Heart right ventricle (tissue), 16 donors: ENCODE data around the gene USP32. TPM values are rescaled to one million over a fixed set of nuclear protein-coding genes. Genes with fewer than 3 reads are reported as not detected.
"Not testable (repeated sequence)": the region's sequence is repeated elsewhere in the genome, so short reads cannot be mapped to it uniquely, and the experiment has no call there.

Source experiments
- ATAC-seq, 8 donors: fragments of 200-7000 bp; cut with Tn5 transposase; one replicate each; pipeline ENCODE4 v1.9.1; 2020; ENCODE audit warnings: mild to moderate bottlenecking in 8 of 8, moderate library complexity in 8 of 8, moderate number of reproducible peaks in 1 of 8
- DNase-seq, 2 donors: peaks; one replicate each; pipeline ENCODE4 v3.0.0-alpha.2; 2020
- H3K27ac ChIP-seq, 10 donors: fragments of 200-600 bp; sonication (generic) in 2 of 10; one replicate each; pipeline versions ENCODE4 v1.5.0 to v1.8.0; 2020 to 2022; ENCODE audit warnings: mild to moderate bottlenecking in 3 of 10
- H3K27me3 ChIP-seq, 7 donors: fragments of 200-600 bp; one replicate each; pipeline ENCODE4 v1.8.0; 2021 to 2022; ENCODE audit warnings: mild to moderate bottlenecking in 2 of 7
- H3K36me3 ChIP-seq, 9 donors: fragments of 200-600 bp; sonication (generic) in 1 of 9; one replicate each; pipeline versions ENCODE4 v1.5.0 to v1.8.0; 2020 to 2022; ENCODE audit warnings: mild to moderate bottlenecking in 2 of 9
- H3K4me1 ChIP-seq, 9 donors: fragments of 200-600 bp; sonication (generic) in 1 of 9; one replicate each; pipeline versions ENCODE4 v1.5.0 to v1.8.0; 2020 to 2022; ENCODE audit warnings: mild to moderate bottlenecking in 4 of 9
- H3K4me3 ChIP-seq, 10 donors: fragments of 200-600 bp; sonication (generic) in 2 of 10; one replicate each; pipeline versions ENCODE4 v1.5.0 to v1.8.0; 2020 to 2022; ENCODE audit warnings: mild to moderate bottlenecking in 7 of 10, moderate library complexity in 2 of 10
- H3K9me3 ChIP-seq, 11 donors: fragments of 200-600 bp in 10 of 11; sonication (generic) in 2 of 11; one replicate each; pipeline versions ENCODE4 v1.5.0 to v1.8.0; 2013 to 2022; ENCODE audit warnings: mild to moderate bottlenecking in 2 of 11, control low read depth in 1 of 11, moderate library complexity in 1 of 11
- CTCF ChIP-seq, 9 donors: fragments of 200-600 bp; sonication (generic) in 2 of 9; IDR thresholded peaks; one replicate each; pipeline versions ENCODE4 v1.5.0 to v1.8.0; 2021 to 2022; ENCODE audit warnings: antibody characterized with exemption in 9 of 9, mild to moderate bottlenecking in 5 of 9, moderate library complexity in 1 of 9
- WGBS, 2 donors: extraction: QIAGEN DNeasy Blood & Tissue Kit; methylation state at CpG; one replicate each; pipeline ENCODE4 v1.1.7; 2013; ENCODE audit warnings: inconsistent platforms in 1 of 2; 5-methylcytosine and 5-hydroxymethylcytosine counted together
- intact Hi-C, 10 donors: fragments of 100-400 bp; cut with DNase I; formaldehyde crosslinking; loops; one replicate each; pipeline versions ENCODE4 v1.11.1 to v1.14.2; 2022
- polyA plus RNA-seq, 2 donors: library from polyadenylated mRNA; stranded (reverse); fragments of 200-250 nt; gene quantifications; one replicate each; pipeline ENCODE4 v1.2.3, GENCODE V29; 2013
- total RNA-seq, 10 donors: library from RNA; stranded (reverse); fragmentation: NEBNext Ultra II Directional in 3 of 10; extraction: Animal tissue kit (Norgen Biotek cat#: 25700) in 3 of 10; gene quantifications; one replicate each; pipeline versions ENCODE4 v1.2.1 to v1.2.4, GENCODE V29; 2021 to 2023
- donor health status: Arrhythmogenic right ventricular cardiomyopathy.
- donor health status: ischemic (EF 13 %, LVEDD 7.1; RV severe dilation, severe dysfunction).
- donor health status: healthy with polysubstance abuse.
- donor health status: DM: no; HTN: yes; CAD: no.
- donor health status: DM: no; HTN: no; CAD: no.
- donor health status: ischemic (EF 25% LVEDD 6.9; RV normal size, moderate dysfunction).
- donor health status: ischemic (EF 25% LVEDD 5.7; RV mildly dilated, moderate dysfunction).
- donor health status: healthy.
- donor health status: DM: yes; HTN: yes; CAD: no.
- donor health status: Ischemic cardiomyopathy.
- donor health status: ischemic (EF 35%, LVEDD 5.7; RV mildly dilated, moderate dysfunction).
- donor health status: nonischemic (EF 11% LVEDD 7.7; RV severe dilation, severe dysfunction).
- donor health status: DM: yes; HTN: yes; CAD: no.
- donor health status: PGD.
- donor health status: ischemic (EF 29% LVEDD 5.4; RV normal size, mild dysfunction).
- donor health status: nonischemic (EF 23%, LVEDD 6.1; RV moderate dilation, normal function).

The USP32 gene
- total and polyA plus RNA-seq, 12 donors, result 13.3 to 38.6 (median 29.3) TPM

- intact Hi-C loops, result no loop called here
- Histone ChIP-seq H3K27me3 (no peaks in the 10 kb centered on the region), H3K9me3 (no peaks in the 10 kb centered on the region), H3K4me3 (no peak overlapping the region), H3K36me3 (peaks cover 0 to 100% (median 54%) of the 10 kb centered on the region in 9 donors), H3K4me1 (peaks cover 0 to 8% (median 0%) of the 10 kb centered on the region in 9 donors), H3K27ac (no peak overlapping the region)
- WGBS, 2 donors, result 95 to 97% methylated on average over 2 of the region's 2 CpGs
- DNase-seq (no peak), ATAC-seq (no peak)
- no peak for TF ChIP-seq CTCF (IDR thresholded peaks at IDR 0.05)
Observed at GRCh38 chr17:60193482-60193881, 198.5 kb downstream of the USP32 start.

- H3K27me3 ChIP-seq, H3K4me3 ChIP-seq, H3K9me3 ChIP-seq, H3K27ac ChIP-seq, ATAC-seq, intact Hi-C loops, DNase-seq: not testable (repeated sequence)
- Histone ChIP-seq H3K36me3 (peaks cover 0 to 100% (median 51%) of the 10 kb centered on the region in 9 donors), H3K4me1 (peaks cover 0 to 10% (median 0%) of the 10 kb centered on the region in 9 donors)
- WGBS, 2 donors, result 96 to 99% methylated on average over 3 of the region's 3 CpGs
Observed at GRCh38 chr17:60193032-60193431, 198.9 kb downstream of the USP32 start.

GRCh38 chr17:60190032-60190431 is 201.9 kb downstream of the USP32 start:
- H3K4me3 ChIP-seq, intact Hi-C loops, DNase-seq, ATAC-seq, H3K27ac ChIP-seq, H3K27me3 ChIP-seq, H3K9me3 ChIP-seq: not testable (repeated sequence)
- peaks cover 0 to 97% (median 38%) of the 10 kb centered on the region in 9 donors for H3K36me3 ChIP-seq
- H3K4me1 ChIP-seq, result peaks cover 0 to 26% (median 0%) of the 10 kb centered on the region in 9 donors
- 94 to 97% methylated on average over 4 of the region's 4 CpGs for WGBS, 2 donors

- Histone ChIP-seq H3K36me3 (peaks cover 0 to 97% (median 46%) of the 10 kb centered on the region in 9 donors), H3K27me3 (no peaks in the 10 kb centered on the region), H3K4me3 (no peak overlapping the region), H3K27ac (peak overlapping the region in 1 of 10 donors; percentile 7), H3K9me3 (no peaks in the 10 kb centered on the region), H3K4me1 (peaks cover 0 to 26% (median 0%) of the 10 kb centered on the region in 9 donors)
- DNase-seq (no peak), ATAC-seq (peak in 1 of 8 donors; percentile 44)
- intact Hi-C loops, result no loop called here
- 79 to 93% methylated on average over 4 of the region's 4 CpGs for WGBS, 2 donors
- no peak for TF ChIP-seq CTCF (IDR thresholded peaks at IDR 0.05)
Observed at GRCh38 chr17:60188759-60189158, 203.2 kb downstream of the USP32 start.

- peak overlapping the region in 2 of 10 donors; percentile 30 to 55 for H3K27ac ChIP-seq
Observed at GRCh38 chr17:60186846-60187745, 204.8 kb downstream of the USP32 start.

GRCh38 chr17:60186372-60186771 is 205.6 kb downstream of the USP32 start:
- H3K9me3 ChIP-seq, DNase-seq, H3K4me3 ChIP-seq, H3K27me3 ChIP-seq, intact Hi-C loops, ATAC-seq: not testable (repeated sequence)
- WGBS, 2 donors, result 94% methylated on average over 1 of the region's 1 CpG
- Histone ChIP-seq H3K4me1 (peaks cover 0 to 26% (median 0%) of the 10 kb centered on the region in 9 donors), H3K36me3 (peaks cover 0 to 97% (median 50%) of the 10 kb centered on the region in 9 donors), H3K27ac (peak overlapping the region in 1 of 10 donors; percentile 47)

More at GRCh38 chr17:60186846-60187745, 204.8 kb downstream of the USP32 start:
- DNase-seq, H3K4me3 ChIP-seq, H3K27me3 ChIP-seq, intact Hi-C loops, ATAC-seq, H3K9me3 ChIP-seq: not testable (repeated sequence)
- Histone ChIP-seq H3K4me1 (peaks cover 0 to 26% (median 0%) of the 10 kb centered on the region in 9 donors), H3K36me3 (peaks cover 0 to 97% (median 57%) of the 10 kb centered on the region in 9 donors)
- WGBS, 2 donors, result 76 to 77% methylated on average over 7 of the region's 7 CpGs

GRCh38 chr17:60180380-60180779 is 211.6 kb downstream of the USP32 start:
- DNase-seq, H3K27ac ChIP-seq, H3K4me3 ChIP-seq, ATAC-seq, H3K27me3 ChIP-seq, H3K9me3 ChIP-seq, H3K4me1 ChIP-seq, intact Hi-C loops: not testable (repeated sequence)
- 64 to 73% methylated on average over 1 of the region's 1 CpG for WGBS, 2 donors
- H3K36me3 ChIP-seq, result peaks cover 0 to 94% (median 41%) of the 10 kb centered on the region in 9 donors

GRCh38 chr17:60178180-60178579 is 213.8 kb downstream of the USP32 start:
- H3K9me3 ChIP-seq, H3K27ac ChIP-seq, H3K4me3 ChIP-seq, DNase-seq, ATAC-seq, intact Hi-C loops, H3K27me3 ChIP-seq: not testable (repeated sequence)
- peaks cover 0 to 72% (median 25%) of the 10 kb centered on the region in 9 donors for H3K36me3 ChIP-seq
- WGBS, 2 donors, result 91 to 92% methylated on average over 2 of the region's 2 CpGs
- H3K4me1 ChIP-seq, result peaks cover 0 to 14% (median 0%) of the 10 kb centered on the region in 9 donors

- H3K27me3 ChIP-seq, H3K9me3 ChIP-seq, H3K4me3 ChIP-seq, intact Hi-C loops, DNase-seq, ATAC-seq, H3K27ac ChIP-seq: not testable (repeated sequence)
- H3K4me1 ChIP-seq, result peaks cover 0 to 20% (median 0%) of the 10 kb centered on the region in 9 donors
- peaks cover 0 to 58% (median 16%) of the 10 kb centered on the region in 9 donors for H3K36me3 ChIP-seq
- WGBS, 2 donors, result 91 to 93% methylated on average over 5 of the region's 5 CpGs
Observed at GRCh38 chr17:60176763-60177162, 215.2 kb downstream of the USP32 start.
